HG02571 (cell line): ENCODE measurements around the gene SLC26A2.
"Not testable (repeated sequence)": the region's sequence is repeated elsewhere in the genome, so short reads cannot be mapped to it uniquely, and the experiment has no call there.

Experiments
- ATAC-seq: cut with Tn5 transposase; IDR thresholded peaks from one replicate; pipeline ENCODE4 v1.9.1; 2021; ENCODE audit warnings: mild to moderate bottlenecking, moderate library complexity; ENCODE audit not compliant: unreplicated experiment

The SLC26A2 gene

DNA sequence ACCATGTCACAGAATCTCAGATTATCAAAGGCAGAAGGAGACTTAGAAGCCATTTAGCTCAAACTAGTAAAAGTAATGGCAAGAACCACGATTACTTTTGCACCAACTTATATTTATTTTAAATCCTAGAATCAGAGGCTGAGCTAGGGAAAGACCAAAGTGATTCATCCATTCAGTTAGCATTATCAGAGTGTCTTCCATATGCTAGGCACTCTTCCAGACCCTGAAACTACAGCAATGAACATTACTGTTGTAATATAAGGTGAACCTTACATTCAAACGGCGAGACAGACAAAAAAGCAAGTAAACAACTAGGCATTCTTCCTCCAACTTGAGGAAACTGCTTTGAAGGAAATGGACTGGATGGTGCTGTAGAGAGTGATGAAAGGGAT lies 23.9 kb upstream of the SLC26A2 start:
- no peak for ATAC-seq

DNA sequence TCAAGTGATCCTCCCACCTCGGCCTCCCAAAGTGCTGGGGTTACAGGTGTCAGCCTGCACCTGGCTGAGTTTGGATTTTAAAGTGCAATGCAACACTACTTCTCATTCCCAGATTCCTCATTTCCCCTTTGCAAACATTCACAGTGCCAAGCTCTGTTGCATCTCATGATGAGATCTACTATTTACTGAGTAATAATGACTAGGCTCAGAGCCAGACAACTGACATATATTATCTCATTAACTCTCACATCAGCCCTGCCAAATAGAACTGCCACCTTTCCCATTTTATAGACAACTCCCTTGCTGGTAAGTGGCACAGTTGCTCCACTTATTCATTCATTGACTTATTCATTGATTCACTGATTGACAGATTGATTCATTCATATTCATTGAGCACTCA lies 22.9 kb upstream of the SLC26A2 start:
- ATAC-seq: no peak

GRCh38 chr5:149938279-149938678 lies 22.3 kb upstream of the SLC26A2 start:
- no peak for ATAC-seq

DNA sequence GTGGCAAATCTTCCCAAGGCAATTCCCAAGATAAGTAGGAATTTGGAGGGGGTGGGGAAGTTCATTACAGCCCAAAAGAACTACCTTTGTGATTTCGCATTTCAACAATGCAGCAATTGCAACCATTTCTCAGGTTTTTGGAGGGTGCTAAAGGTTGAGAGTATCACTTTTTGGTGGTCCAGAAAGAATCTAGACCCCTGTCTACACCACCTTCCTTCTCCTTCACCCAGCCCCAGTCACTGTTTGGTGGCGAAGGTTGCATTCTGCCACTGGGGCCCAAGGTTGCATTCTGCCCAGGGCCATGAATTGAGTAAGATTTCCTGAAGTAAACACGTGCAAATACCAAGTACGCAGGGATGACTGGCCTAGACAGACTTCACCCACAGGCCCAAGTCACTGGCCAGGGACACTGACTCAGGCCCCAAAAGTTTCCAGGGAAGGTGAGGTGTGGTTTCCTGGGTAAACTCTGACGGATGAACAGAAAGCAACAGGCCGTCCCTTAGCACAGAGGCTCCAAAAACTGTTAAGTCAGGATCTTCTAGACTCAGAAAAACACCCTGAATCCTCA lies 21.7 kb upstream of the SLC26A2 start:
- ATAC-seq: no peak

- ATAC-seq: no peak
Measured at GRCh38 chr5:149939546-149939945, 21.0 kb upstream of the SLC26A2 start.

DNA sequence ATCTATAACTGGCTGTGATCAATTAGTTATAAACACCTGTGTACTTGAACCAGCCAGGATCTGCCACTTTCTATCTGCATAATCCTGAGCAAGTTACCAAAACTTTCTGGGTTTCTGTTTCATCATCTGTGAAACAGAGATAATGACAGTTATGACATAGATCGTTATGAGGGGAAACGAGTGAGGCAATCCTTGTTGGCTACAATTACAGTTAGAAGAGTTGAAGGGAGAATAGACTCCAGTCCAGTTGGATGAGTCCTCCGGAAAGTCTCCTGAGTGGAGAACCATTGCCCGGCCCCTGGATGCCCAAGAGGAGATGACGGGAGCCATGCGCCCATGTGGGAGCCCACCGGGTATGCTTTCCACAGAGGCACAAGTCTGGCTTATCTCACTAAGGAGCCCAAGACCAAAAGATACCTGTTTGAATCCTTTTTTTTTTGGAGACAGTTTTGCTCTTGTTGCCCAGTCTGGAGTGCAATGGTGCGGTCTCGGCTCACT lies 20.4 kb upstream of the SLC26A2 start:
- peak; percentile 59 for ATAC-seq

DNA sequence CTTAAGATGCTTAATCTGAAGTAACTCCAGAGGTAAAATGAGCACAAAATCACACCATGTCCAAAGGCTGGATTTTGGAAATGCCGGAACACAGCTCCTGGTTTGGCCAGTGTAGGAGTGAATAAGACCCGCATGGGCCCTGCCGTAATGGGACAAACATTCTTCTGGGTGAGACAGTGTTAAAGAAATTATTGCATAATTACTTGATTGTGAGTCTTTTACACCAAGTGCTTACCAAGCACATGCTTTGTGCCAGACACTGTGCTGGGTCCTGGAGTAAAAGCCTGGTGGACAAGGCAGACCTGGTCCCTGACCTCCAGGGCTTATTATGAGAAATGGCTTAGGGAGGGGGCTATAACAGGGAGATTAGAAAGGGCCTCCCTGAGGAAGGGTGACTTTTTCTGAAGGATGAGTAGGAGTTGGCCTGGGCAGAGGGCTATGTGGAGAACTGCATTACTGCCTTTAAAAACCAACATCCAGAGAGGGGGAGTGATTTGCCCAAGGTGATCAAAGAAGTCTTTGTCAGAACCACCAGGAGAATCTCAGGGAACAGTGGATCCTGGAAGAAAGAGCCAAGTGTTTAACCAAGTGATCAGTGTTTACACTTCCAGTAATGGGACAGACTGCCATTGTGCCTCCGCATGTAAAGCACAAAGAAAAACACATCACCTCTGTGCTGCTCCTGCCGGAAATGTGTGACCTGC lies 19.5 kb upstream of the SLC26A2 start:
- no peak for ATAC-seq

GRCh38 chr5:149941795-149942194 lies 18.8 kb upstream of the SLC26A2 start:
- ATAC-seq: no peak

GRCh38 chr5:149942199-149942598 lies 18.4 kb upstream of the SLC26A2 start:
- no peak for ATAC-seq

GRCh38 chr5:149942741-149943169 lies 17.8 kb upstream of the SLC26A2 start:
- not testable (repeated sequence) for ATAC-seq

- ATAC-seq: not testable (repeated sequence)
Measured at GRCh38 chr5:149943177-149943949, 17.2 kb upstream of the SLC26A2 start.

DNA sequence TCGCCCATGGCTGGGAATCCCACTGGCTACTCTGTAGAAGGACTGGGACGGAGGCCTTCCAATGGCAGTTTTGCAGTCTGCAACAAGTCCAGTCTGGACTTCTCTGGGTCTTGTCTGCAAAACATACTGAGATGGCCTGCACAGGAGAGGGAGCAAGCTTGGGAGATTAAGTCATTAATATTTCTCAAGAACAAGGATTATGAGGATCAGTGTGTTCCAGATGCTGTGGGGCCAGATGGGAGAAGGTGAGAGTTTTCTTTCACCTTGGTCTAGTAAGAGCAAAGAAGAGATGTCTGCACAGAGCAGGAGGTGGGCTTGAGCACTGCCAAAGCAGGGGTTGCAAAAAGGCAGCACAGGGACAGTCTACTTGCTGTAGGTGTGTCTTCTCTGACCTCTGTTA lies 15.9 kb upstream of the SLC26A2 start, which contains the start of gene PDE6A:
PDE6A (minus strand) TSS at position 128 of the 400 bp plus-strand sequence; CDS start at position 8, 120 bp downstream.
- ATAC-seq: no peak

DNA sequence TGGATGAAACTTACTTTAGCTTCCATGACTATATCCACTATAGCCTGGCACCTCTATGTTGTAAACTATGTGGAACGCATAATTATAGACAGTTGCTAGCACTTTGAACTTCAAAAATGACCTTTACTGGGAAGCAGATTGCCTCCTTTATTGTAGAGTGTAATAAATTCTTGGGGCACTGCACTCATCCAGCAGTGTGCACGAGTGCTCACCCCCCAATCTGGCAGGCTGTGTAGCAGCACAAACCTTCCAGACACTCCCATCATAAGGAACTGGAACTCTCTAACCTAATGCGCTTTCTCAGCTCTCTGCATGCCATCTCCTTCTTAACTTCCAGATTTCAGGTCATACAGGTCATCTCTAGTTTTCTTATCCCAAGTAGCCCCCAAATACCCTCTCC lies 14.4 kb upstream of the SLC26A2 start:
- no peak for ATAC-seq

- no peak for ATAC-seq
Measured at GRCh38 chr5:149948993-149949392, 11.6 kb upstream of the SLC26A2 start.

DNA sequence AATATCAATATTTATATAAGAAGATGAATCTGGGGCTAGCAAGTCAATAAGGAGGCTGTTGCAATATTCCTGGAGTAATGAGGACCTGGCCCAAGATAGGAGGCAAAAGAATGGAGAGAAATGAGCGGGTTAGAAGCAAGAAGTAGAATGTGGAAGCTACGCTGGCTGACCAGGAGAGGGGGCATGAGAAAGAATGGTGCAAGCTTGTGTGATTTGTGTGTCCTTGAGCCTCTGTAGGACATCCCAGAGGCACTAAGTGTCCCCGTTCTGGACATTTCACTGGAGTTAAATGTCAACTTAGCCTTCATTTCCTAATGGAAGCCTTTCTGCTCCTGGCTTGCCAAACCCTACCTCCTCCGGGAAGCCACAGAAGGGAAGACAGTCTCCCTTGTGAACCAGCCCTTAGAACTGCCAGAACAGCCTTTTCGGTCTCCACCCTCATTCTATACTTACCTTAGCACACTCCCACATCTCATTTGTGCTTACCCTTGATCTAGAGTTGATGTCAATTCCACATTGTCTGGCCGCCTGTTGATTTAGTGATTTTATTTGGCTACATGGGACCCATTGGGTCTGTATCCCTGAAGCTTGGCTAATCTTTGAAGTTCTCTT lies 9.3 kb upstream of the SLC26A2 start:
- ATAC-seq: no peak

- ATAC-seq: no peak
Measured at GRCh38 chr5:149953436-149954121, 7.0 kb upstream of the SLC26A2 start.

DNA sequence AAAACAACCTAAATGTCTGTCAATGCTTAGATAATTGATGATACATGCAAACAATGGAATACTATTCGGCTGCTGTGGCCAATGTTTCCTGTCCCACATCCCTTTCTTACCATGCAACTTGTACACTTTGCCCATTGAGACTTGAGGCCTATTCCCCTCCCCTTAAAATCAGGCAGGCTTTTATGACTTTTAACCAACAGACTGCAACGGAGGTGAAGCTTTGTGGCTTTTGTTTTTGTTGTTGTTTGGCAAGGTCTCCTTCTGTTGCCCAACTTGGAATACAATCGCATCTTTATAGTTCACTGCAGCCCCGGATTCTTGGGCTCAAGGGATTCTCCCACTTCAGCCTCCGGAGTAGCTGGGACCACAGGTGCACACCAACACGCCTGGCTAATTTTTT lies 5.8 kb upstream of the SLC26A2 start:
- ATAC-seq: no peak

- no peak for ATAC-seq
Measured at GRCh38 chr5:149956685-149957084, 3.9 kb upstream of the SLC26A2 start.

DNA sequence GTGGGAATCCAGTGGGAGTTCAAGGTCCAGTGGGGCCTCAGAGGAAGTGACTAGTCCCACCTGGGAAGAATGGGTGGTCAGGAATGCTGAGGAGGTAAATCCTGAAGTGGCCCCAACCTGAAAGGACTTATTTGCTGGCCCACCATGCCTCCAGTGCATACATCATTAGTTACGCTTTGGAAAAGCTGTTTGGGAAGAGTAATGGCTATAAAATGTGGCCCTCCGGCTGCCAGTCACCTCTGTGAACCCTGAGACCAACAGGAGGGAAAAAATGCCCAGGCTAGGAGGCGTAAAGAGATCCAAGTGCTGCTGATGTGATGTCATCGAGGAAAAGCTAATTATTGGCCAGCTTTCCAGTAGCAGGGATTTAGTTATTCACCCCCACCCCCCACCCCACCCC lies 2.7 kb upstream of the SLC26A2 start:
- no peak for ATAC-seq

- ATAC-seq: no peak
Measured at GRCh38 chr5:149959406-149960236, 937 bp upstream of the SLC26A2 start.
